Fibroblast of upper back skin (primary cell): ENCODE measurements around the gene CALB2.
A peak's percentile ranks its signal among the peaks of the same experiment; 100 is the strongest.
"Not testable (repeated sequence)": the region's sequence is repeated elsewhere in the genome, so short reads cannot be mapped to it uniquely, and the experiment has no call there.

Experiments used
- DNase-seq: peaks from one replicate; pipeline ENCODE4 v3.0.0-alpha.2; 2013

CALB2 gene

GRCh38 chr16:71353736-71354135 lies 4.8 kb upstream of the CALB2 start:
- no peak for DNase-seq

GRCh38 chr16:71354156-71354555 lies 4.4 kb upstream of the CALB2 start:
- DNase-seq: no peak

GRCh38 chr16:71356051-71356740 lies 2.3 kb upstream of the CALB2 start:
- no peak for DNase-seq

GRCh38 chr16:71356936-71357335 lies 1.6 kb upstream of the CALB2 start:
- DNase-seq: not testable (repeated sequence)

- no peak for DNase-seq
These were observed 842 bp upstream of the CALB2 start for GRCh38 chr16:71357681-71358080.

GRCh38 chr16:71359431-71359830 lies 908 bp downstream of the CALB2 start:
- peak; percentile 14 for DNase-seq

GRCh38 chr16:71360378-71360777 lies 1.9 kb downstream of the CALB2 start:
- peak; percentile 92 for DNase-seq

GRCh38 chr16:71364133-71364681 lies 5.7 kb downstream of the CALB2 start:
- no peak for DNase-seq

GRCh38 chr16:71365021-71365420 lies 6.5 kb downstream of the CALB2 start:
- no peak for DNase-seq

GRCh38 chr16:71367241-71367976 lies 8.9 kb downstream of the CALB2 start:
- peak; percentile 28 for DNase-seq

- no peak for DNase-seq
These were observed 10.4 kb downstream of the CALB2 start for GRCh38 chr16:71368958-71369357.

- no peak for DNase-seq
These were observed 11.0 kb downstream of the CALB2 start for GRCh38 chr16:71369494-71369893.

GRCh38 chr16:71371237-71371636 lies 12.7 kb downstream of the CALB2 start:
- no peak for DNase-seq

GRCh38 chr16:71373073-71373472 lies 14.6 kb downstream of the CALB2 start:
- DNase-seq: peak; percentile 46

GRCh38 chr16:71376465-71377157 lies 18.1 kb downstream of the CALB2 start:
- no peak for DNase-seq

GRCh38 chr16:71379711-71380110 lies 21.2 kb downstream of the CALB2 start:
- DNase-seq: no peak

- DNase-seq: no peak
These were observed 22.3 kb downstream of the CALB2 start for GRCh38 chr16:71380831-71381230.

GRCh38 chr16:71383054-71383773 lies 24.7 kb downstream of the CALB2 start:
- DNase-seq: peak; percentile 3

GRCh38 chr16:71384073-71384724 lies 25.7 kb downstream of the CALB2 start:
- no peak for DNase-seq

- no peak for DNase-seq
These were observed 28.7 kb downstream of the CALB2 start for GRCh38 chr16:71387045-71387871.

- no peak for DNase-seq
These were observed 30.8 kb downstream of the CALB2 start for GRCh38 chr16:71389330-71389729.
